GM21515 (cell line): ENCODE data around the gene ENAH.

Experiments
- ATAC-seq: cut with Tn5 transposase; IDR thresholded peaks from one replicate; pipeline ENCODE4 v1.9.1; 2021; ENCODE audit not compliant: unreplicated experiment

Gene ENAH

GRCh38 chr1:225441314-225442122 is 211.4 kb downstream of the ENAH start:
- no peak for ATAC-seq

- no peak for ATAC-seq
These were observed 212.3 kb downstream of the ENAH start for GRCh38 chr1:225440380-225441221.

- no peak for ATAC-seq
These were observed 215.0 kb downstream of the ENAH start for GRCh38 chr1:225437710-225438437.
